HG03060 (cell line): ENCODE data around the gene PHEX.
A peak's percentile ranks its signal among the peaks of the same experiment; 100 is the strongest.

ENCODE experiments used
- ATAC-seq: cut with Tn5 transposase; IDR thresholded peaks from one replicate; pipeline ENCODE4 v1.9.1; 2021; ENCODE audit warnings: low read depth, moderate number of reproducible peaks; ENCODE audit not compliant: unreplicated experiment

Gene PHEX

GRCh38 chrX:22032084-22032483 is at the start of gene PHEX:
TSS of gene PHEX (plus strand) at chrX:22032325. CDS start at chrX:22033006, 681 bp downstream.
- no peak for ATAC-seq

- peak; percentile 76 for ATAC-seq
Measured at GRCh38 chrX:21985332-21985777, 46.8 kb upstream of the PHEX start.

- no peak for ATAC-seq
Measured at GRCh38 chrX:21986596-21986995, 45.5 kb upstream of the PHEX start.

- no peak for ATAC-seq
Measured at GRCh38 chrX:21989384-21989783, 42.7 kb upstream of the PHEX start.

- ATAC-seq, result no peak
Measured at GRCh38 chrX:21990832-21991231, 41.3 kb upstream of the PHEX start.

GRCh38 chrX:21991504-21991903 is 40.6 kb upstream of the PHEX start:
- no peak for ATAC-seq

- peak; percentile 87 for ATAC-seq
Measured at GRCh38 chrX:21993265-21993664, 38.9 kb upstream of the PHEX start.

- no peak for ATAC-seq
Measured at GRCh38 chrX:21996872-21997455, 35.2 kb upstream of the PHEX start.

GRCh38 chrX:21998037-21998436 is 34.1 kb upstream of the PHEX start:
- no peak for ATAC-seq

GRCh38 chrX:22004866-22005265 is 27.3 kb upstream of the PHEX start:
- ATAC-seq, result no peak

- no peak for ATAC-seq
Measured at GRCh38 chrX:22012051-22012450, 20.1 kb upstream of the PHEX start.

GRCh38 chrX:22012931-22013330 is 19.2 kb upstream of the PHEX start:
- ATAC-seq, result no peak

GRCh38 chrX:22015139-22015750 is 16.9 kb upstream of the PHEX start:
- no peak for ATAC-seq

- ATAC-seq, result no peak
Measured at GRCh38 chrX:22021751-22022324, 10.3 kb upstream of the PHEX start.

- ATAC-seq, result no peak
Measured at GRCh38 chrX:22024577-22024976, 7.5 kb upstream of the PHEX start.

GRCh38 chrX:22025751-22026150 is 6.4 kb upstream of the PHEX start:
- no peak for ATAC-seq

GRCh38 chrX:22026731-22027130 is 5.4 kb upstream of the PHEX start:
- no peak for ATAC-seq

GRCh38 chrX:22032506-22032905 is 381 bp downstream of the PHEX start:
- no peak for ATAC-seq

GRCh38 chrX:22033818-22034217 is 1.7 kb downstream of the PHEX start:
- no peak for ATAC-seq

- ATAC-seq, result no peak
Measured at GRCh38 chrX:22035236-22035635, 3.1 kb downstream of the PHEX start.

GRCh38 chrX:22037225-22037624 is 5.1 kb downstream of the PHEX start:
- ATAC-seq, result no peak

GRCh38 chrX:22037911-22038537 is 5.9 kb downstream of the PHEX start:
- ATAC-seq, result no peak
